HG03442 (cell line): ENCODE results near the gene WDR62.

Experiments used
- ATAC-seq: cut with Tn5 transposase; IDR thresholded peaks from one replicate; pipeline ENCODE4 v1.9.1; 2021; ENCODE audit warnings: mild to moderate bottlenecking, moderate library complexity; ENCODE audit not compliant: unreplicated experiment

The WDR62 gene

DNA sequence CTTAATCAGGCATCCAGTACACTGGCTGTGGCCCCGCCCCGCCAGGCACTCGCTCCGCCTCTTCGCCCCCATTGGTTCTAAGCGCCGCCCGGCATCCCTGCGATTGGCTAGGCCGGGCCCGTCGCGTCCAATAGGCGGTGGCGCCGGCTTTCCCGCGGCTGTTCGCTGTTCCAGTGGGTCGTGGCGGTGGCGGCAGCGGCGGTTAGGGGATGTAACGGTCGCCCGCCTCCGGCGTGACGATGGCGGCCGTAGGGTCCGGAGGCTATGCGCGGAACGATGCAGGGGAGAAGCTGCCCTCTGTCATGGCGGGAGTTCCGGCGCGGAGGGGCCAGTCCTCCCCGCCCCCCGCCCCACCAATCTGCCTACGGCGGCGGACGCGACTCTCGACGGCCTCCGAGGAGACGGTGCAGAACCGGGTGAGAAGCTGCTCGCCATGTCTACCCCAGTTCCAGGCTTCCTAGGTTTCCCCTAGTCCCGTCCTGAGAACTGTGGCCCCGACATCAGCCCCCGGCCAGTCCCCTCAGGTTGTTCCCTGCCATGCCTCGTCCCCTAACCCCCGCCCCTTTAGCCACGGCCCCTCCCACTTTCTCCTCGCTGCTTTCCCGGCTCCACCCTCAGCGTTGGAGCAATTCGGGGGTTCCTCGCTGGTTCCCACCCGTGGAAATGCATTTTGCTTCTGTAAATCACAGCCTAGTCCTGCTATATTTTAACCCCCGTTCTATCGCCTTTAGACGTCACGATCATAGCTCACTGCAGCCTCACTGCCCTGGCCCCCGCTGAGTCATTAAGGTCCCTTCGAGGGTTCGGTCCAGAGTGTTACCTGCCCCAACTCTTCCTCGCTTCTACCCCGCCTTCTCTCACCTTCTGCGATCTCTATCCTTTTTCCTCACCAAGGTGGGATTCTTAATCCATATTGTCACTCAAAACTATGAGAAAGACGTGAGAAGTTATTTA, at the start of gene WDR62:
Gene WDR62 (plus strand): TSS at position 165 of the 954 bp plus-strand sequence. CDS start 75 bp downstream, at position 240.
- ATAC-seq = peak; percentile 58

DNA sequence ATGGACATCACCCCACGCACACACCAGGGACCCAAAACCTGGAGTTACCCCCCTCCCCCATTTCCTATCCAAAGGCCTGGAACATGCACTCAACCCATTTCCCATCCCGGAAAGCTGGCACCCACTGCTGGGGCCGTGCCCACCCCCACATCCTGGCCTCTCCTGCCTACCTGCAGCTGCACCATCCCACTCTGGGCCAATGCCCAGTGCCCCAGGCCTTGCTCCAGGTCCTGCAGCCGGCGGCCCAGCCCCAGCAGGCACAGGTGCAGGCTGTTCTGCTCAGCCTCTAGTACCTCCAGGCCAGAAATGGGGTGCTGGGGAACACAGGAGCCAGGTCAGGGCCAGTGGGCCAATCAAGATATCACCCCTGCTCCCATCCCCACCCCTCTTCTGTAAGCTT, 47.7 kb upstream of the WDR62 start:
- no peak for ATAC-seq

DNA sequence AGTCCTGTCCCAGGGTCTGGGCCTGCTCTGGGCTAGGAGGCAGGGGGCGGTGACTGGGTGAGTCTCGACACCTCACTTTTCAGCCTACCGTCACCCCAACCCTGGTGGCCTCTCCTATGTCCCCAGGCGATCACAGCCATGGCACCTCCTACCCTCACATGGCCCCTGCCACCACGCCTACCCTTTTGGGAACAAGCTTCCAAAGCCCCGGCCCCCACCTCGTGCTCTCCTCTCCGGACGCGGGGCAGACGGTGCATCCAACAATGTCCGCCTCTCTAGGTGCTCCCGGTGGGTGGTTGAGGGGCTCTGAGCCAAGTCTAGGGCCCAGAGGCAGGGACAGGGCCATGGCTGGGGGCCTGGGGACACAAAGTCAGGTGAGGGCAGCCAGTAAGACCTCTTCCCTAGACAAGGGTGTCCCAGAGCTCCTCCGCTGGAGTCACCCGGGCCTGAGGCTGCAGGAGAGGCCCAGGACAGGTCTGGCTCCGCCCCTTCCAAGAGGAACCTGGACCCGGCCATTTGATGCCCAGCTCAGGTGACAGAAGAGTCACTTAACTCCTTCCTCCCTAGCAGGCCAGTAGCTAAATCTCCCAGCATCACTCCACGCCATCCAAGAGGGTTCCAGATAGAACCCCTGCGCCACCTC, 46.2 kb upstream of the WDR62 start, which contains the start of gene SYNE4:
Gene SYNE4 (minus strand): TSS at position 478 of the 643 bp plus-strand sequence. CDS start 132 bp downstream, at position 346.
- ATAC-seq = no peak

DNA sequence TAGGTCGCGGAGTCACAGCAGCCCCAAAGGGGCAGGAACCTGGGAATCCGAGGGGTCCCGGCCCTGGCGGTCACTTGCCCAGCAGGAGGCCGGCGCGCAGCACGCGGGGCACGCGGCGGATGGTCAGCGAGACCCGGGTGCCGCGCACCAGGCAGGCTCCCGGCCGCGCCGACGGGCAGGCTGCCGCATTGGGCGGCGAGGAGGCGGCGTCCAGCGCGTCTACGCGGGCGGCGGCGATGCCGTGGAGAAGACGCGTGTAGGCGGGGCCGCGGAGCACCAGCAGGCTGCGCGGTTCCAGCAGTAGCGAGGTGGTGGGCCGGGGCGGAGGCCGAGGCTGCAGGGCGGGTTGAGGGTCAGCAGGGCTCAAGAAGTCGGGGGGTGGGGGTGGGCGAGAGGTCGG, 45.5 kb upstream of the WDR62 start:
- ATAC-seq = no peak

DNA sequence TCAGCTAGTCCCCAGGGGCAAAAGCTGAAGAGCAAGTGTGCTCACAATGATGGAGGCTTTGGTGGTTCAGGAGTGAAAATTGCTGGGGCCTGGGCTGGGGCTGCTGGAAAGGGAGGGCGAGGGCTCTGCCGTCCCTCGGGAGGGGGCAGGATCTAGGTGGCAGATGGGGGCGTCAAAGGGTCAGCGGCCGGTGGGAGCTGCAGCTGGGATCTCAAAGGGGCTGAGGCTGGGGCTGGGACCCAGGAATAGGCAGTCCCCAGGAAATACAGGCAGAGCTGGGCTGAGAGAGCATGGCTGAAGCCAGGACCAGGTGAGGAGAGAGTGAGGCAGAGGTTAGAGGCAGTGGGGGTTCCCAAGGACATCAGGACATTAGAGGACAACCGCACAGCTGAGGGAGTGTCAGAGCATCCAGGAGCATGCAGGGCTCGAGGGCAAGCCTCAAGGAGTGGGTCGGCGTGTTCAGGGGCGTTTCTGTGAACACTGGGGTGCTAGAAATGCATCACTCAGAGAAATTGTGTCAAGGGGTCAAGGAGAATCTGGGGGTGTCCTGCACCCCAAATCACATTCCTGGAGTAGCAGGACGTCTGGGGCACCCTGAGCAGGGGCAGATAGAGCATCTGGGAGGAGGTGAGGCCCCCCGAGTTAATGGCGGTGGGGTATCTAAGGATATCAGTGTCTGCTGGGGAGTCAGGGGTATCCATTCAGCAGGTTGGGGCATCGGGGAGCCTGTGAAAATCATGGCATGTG, 44.9 kb upstream of the WDR62 start:
- no peak for ATAC-seq

DNA sequence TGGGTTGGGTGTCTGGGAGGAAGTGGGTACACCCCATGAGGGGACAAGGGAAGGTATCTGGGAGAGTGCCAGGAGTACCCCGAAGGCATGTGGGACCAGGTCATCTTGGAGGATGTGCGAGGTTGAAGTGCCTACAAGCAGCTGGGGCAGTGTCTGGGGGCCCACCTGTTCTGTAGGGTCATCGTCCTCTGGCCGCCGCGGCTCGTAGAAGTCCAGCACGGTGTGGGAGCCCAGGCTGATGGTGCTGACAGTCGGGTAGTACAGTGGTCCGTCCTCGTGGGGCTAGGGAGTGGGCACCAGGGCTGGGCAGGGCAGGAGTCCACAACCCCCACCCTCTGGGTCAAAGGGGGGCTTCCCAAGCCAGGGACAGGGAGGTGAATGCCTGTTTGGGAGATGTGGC, 44.3 kb upstream of the WDR62 start:
- ATAC-seq = no peak

DNA sequence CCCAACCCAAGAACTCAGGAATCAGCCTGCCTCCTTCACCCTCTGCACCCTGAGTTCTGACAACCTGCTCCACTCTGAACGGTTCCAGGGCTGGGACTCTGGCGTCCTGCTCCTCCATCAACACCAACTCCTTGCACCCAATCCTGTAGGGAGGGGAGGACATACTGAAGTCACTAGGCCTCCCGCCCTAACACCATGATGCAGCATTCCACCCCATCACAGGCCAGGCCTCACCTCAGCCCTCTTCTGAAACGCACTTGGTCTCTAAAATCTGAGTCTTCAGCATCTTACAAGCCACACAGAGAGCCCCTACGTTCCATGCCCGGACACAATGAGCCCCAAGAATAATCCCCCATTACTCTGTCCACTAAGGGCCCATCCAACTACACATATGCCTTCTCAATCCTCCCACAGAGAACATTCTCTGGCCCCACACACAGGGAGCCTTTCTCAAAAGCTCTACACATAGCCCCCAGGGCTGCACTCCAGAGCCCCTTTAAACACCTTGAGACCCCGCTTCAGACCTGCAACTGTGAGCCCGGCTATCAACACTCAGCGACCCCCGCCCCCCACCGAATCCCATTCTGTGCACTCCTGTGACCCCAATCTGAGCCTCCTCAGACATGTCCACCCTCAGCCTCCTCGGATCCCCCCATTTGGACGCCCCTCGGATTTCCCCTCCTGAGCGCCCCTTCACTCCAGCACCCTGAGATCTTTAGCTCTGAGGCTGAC, 41.3 kb upstream of the WDR62 start:
- ATAC-seq = no peak

DNA sequence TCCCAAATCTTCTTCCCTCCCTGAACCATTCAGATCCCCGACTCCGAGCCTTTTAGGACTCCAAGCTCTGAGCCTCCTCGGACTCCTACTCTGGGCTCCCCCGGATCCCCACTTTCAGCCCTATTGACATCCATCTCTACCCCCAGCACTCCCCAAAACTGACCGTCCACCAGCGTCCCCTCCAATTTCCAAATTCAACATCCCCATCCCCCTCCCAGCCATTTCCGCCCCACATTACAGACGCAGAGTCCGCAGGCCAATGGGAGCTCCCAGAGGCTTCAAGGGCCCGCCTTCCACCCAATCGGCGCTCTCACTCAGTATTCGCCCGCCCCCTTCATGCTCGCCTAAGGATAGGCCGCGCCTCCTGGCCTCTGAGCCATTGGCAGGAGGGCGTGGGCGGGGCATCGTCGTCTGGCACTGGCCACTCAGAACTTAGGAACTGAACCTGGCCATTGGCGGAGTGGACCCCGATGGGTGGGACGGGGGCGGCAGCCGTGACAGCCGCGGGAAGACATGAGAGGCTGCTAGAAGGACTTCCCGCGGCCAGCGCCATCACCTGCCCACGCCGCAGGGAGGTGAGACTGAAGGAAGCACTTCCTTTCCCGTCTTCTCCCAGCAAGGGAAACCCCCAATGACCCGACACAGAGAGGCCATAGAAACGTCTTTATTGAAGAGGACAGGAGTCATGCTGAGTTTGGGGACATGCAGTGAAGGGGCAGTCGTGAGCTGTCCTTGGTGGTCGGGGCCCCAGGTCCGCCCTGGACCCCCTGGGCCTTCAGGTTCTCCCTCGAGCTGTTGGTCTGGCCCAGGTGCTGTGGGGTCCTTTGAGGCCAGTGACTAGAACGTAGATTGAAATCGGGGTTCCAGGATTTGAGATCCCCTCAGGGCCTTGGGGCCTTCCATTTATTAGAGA, 40.4 kb upstream of the WDR62 start, which contains the start of gene ALKBH6:
Gene ALKBH6 (minus strand): TSS at position 202 of the 913 bp plus-strand sequence. CDS start 816 bp downstream, outside the sequence.
- ATAC-seq = peak; percentile 97

DNA sequence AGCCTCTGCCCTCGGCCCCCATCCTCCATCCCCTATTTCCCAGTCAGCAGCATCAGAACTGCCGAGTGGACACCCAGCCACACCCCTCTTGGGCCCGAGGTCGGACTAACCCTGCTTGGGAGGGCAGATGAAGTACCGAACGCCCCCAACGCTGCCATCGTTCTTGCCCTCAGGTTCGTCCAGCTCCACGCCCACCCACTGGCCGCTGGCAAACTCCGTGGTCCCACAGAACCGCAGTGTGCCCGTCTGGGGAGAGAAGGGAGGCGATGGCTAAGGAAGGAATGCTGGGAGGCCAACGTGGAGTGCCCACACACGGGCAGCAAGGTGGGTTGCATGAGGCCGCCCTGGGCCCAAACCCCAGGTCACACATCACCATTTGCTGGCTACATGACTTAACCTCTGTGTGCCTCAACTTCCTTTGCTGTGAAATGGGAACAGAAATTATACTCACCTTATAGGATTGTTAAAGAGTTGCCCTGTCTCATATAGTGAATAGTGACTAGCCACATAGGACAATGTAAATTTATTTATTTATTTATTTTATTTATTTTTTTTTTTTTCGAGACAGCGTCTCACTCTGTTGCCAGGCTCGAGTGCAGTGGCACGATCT, 35.5 kb upstream of the WDR62 start:
- no peak for ATAC-seq

DNA sequence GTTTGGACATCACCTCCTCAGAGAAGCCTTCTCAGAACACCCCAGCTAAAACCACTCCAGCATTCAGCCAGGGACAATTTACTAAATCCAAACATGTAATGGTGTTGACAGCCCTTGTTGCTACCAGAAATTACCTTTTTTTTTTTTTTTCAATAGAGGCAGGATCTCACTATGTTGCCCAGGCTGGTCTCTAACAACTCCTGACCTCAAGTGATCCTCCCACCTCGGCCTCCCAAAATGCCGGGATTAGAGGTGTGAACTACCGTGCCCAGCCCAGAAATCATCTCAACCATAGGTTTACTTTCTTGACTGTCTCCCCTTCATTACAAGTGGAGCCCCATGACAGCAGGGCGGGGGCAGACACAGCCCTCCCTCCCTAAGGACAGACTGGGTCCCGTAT, 31.3 kb upstream of the WDR62 start:
- no peak for ATAC-seq

DNA sequence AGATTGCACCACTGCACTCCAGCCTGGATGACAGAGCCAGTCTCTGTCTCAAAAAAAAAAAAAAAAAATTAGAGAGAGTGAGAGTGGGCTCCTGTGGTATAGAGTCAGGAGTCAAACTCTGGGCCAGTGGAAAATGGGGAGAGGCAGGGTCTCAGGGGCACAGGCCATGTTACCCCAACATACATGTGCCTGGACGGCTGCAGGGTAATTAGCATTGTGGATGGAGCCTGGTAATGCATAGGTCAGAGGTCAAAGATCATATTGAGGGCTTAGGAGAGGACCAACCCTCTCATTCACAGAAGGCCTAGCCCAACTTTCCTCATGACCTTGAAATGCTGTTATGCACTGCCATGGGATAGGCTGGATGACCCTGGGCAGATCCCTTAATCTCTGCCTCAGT, 29.2 kb upstream of the WDR62 start:
- ATAC-seq = no peak

DNA sequence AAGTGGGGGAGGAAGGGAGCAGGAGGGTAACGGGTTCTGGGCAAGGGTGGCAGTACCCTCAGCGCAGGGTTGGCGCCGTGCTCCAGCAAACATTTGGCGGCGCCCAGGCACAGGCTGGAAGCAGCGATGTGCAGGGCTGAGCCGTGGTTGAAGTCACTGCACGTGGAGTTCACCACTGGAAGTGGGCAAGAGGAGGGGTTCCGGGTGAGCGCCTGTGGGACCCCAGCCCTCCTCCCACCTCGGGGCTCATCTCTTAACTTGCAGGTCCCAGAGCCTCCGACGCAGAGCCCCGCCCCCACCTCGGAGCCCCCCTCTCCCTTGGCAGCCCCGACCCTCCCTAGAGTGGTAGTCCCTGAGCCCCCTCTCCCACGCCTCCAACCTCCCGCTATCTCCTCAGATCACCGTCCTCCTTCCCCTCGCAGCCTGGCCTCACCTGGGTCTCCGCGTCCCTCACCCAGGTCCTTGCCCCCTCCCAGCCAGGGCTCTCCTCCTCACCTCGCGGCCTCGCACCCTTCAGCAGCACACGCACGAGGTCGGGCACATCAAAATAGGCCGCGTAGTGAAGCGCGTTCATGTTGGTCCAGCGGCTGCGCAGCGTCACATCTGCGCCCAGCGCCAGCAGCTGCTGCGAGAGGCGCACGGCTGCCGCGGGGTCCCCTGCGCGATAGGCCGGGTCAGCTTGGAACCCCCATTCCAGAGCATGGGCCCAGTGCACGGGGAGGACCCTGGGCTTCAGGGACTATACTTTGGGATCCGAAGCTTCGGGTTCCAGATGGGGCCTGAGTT, 28.4 kb upstream of the WDR62 start:
- no peak for ATAC-seq

DNA sequence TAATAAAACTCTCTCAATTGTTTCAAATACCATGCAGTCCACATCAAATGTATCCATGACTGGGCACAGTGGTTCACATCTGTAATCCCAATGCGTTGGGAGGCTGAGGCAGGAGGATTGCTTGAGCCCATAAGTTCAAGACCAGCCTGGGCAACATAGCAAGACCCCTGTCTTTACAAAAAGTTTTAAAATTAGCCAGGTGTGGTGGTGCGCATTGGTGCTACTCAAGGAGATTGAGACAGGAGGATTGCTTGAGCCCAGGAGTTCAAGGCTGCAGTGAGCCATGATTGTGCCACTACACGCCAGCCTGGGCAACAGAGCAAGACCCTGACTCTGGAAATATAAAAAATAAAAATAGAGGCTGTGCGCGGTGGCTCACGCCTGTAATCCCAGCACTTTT, 27.0 kb upstream of the WDR62 start:
- no peak for ATAC-seq

DNA sequence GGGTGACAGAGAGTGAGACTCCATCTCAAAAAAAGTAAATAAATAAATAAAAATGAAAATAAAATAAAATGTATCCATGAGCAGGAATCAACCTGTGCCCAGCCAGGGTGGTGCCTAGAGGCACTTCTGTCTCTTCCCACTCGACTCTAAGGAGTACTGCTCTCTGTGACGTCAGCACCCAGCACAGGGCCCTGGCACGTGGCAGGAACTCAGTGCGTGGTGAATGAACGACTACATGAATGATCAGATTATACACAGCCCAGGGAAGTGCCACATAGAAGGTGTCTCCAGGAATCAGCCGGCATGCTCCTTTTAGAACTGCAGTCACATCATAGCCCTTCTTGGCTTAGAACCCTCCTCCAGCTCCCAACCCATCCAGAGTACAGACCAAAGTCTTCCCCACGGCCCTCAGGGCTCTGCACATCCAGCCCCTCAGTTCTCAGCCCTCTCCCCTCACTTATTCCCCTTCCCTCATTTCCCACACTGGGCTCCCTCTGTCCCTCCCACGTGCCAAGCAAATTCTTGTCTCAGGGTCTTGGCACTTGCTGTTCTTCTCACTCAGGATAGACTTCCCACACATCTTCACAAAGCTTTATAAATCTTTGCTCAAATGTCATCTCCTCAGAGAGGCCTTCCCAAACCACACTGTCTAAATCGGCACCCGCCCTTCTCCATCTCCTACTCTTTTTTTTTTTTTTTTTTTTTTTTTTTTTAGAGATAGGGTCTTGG, 26.2 kb upstream of the WDR62 start:
- ATAC-seq = no peak

DNA sequence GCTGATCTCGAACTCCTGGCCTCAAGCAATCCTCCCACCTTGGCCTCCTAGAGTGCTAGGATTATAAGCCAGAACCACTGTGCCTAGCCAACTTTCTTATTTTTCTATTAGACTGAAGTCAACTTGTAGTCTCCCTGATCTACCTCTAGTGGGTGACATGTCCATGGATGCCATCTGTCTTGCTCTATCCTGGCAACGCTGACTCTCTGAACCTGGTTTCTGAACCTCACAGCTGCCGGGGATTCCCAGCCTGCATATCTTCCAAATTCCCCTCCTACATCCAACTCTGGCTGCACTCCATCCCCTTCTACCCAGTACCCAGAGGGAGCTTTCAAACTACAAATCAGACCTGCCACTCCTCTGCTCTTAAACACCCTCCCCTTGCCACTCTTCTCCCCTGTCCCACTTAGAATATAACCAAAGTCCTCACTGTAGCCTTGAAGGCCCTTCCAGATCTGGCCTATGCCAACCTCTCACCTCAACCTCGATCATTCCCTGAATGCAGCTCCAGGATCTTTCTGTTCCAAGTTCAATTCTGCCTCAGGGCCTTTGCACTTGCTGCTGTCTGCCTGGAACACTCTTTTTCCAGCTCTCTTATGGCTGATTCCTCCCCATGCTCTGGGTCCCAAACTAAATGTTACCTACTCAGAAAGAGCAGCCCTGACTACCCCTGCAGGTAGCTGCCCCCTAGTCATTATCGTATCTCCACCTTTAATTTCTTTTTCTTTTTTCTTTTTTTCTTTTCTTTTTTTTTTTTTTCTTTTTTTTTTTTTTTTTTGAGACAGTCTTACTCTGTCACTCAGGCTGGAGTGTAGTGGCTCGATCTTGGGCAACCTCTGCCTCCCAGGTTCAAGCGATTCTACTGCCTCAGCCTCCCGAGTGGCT, 24.2 kb upstream of the WDR62 start:
- ATAC-seq = no peak

DNA sequence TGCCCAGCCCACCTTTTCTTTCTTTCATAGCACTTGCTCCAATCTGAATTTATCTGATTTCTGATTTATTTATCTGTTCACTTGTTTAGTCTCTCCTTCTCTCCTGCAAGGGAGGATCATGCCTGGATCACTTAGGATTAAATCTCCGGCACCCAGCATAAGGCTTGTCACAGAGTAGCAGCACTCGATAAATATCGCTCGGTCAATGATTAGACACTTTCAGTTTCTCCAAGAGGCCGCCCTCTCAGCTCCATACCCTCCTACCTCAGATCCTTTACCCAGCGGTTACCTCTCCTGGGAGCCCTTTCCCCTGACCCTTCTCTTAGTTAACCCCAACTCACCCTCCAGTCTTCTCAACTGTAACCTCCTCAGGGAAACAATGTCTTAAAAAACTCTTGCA, 23.4 kb upstream of the WDR62 start:
- no peak for ATAC-seq
